CD4-positive, alpha-beta T cell (primary cell): Measurements from ENCODE around the gene RWDD1. TPM values are rescaled to one million over a fixed set of nuclear protein-coding genes. Genes with fewer than 3 reads are reported as not detected.

Experiments
- ATAC-seq: fragments of 200-7000 bp; cut with Tn5 transposase; one replicate; pipeline ENCODE4 v1.10.0; 2022; ENCODE audit warnings: mild to moderate bottlenecking; ENCODE audit not compliant: poor library complexity
- CTCF ChIA-PET: fragments of 350-600 bp; sonication (Branson Sonifier 250); formaldehyde crosslinking; loops from one replicate; lab custom pipeline; 2021; ENCODE audit warnings: antibody characterized with exemption, inconsistent platforms; lab: Charles Lee
- POLR2A ChIA-PET: fragments of 350-600 bp; sonication (Branson Sonifier 250); formaldehyde crosslinking; loops from one replicate; lab custom pipeline; 2021; ENCODE audit warnings: antibody characterized with exemption, inconsistent platforms; lab: Charles Lee
- DNase-seq, 14 experiments: peaks; one replicate each; pipeline ENCODE4 v3.0.0-alpha.2; 2013 to 2020; ENCODE audit warnings: mixed read lengths in 2 of 14
- H3K27ac ChIP-seq, 2 donors: one replicate each; pipeline versions ENCODE4 v1.5.1 to v1.7.0; 2013; ENCODE audit warnings: low read length in 2 of 2, low read depth in 1 of 2, mild to moderate bottlenecking in 1 of 2
- H3K27me3 ChIP-seq, 2 experiments: 1 replicate in 1 of 2; 2 replicates in 1 of 2; pipeline versions ENCODE4 v1.6.1 to v1.7.0; 2013; ENCODE audit warnings: low read length in 2 of 2, control low read depth in 1 of 2, mild to moderate bottlenecking in 1 of 2, moderate library complexity in 1 of 2; ENCODE audit not compliant: insufficient read depth in 2 of 2, control insufficient read depth in 1 of 2
- H3K36me3 ChIP-seq: one replicate; pipeline ENCODE4 v1.6.1; 2013; ENCODE audit warnings: low read length, control low read depth; ENCODE audit not compliant: insufficient read depth
- H3K4me1 ChIP-seq: one replicate; pipeline ENCODE4 v1.6.1; 2013; ENCODE audit warnings: low read length, control low read depth; ENCODE audit not compliant: insufficient read depth
- H3K4me3 ChIP-seq: one replicate; pipeline ENCODE4 v1.5.1; 2013; ENCODE audit warnings: mild to moderate bottlenecking, low read length, moderate library complexity
- H3K9me3 ChIP-seq, 2 experiments: 1 replicate in 1 of 2; 2 replicates in 1 of 2; pipeline versions ENCODE4 v1.6.1 to v1.7.0; 2013; ENCODE audit warnings: low read length in 2 of 2, mild to moderate bottlenecking in 2 of 2, control low read depth in 1 of 2, moderate library complexity in 1 of 2; ENCODE audit not compliant: control insufficient read depth in 1 of 2, insufficient read depth in 1 of 2
- H3K27ac Mint-ChIP-seq: one replicate; pipeline ENCODE4 v1.8.0; 2020; ENCODE audit warnings: mixed read lengths
- H3K27me3 Mint-ChIP-seq: one replicate; pipeline ENCODE4 v1.8.0; 2021; ENCODE audit warnings: mixed read lengths
- H3K36me3 Mint-ChIP-seq: one replicate; pipeline ENCODE4 v1.8.0; 2021; ENCODE audit warnings: low read depth, mixed read lengths
- H3K4me1 Mint-ChIP-seq: one replicate; pipeline ENCODE4 v1.8.0; 2021; ENCODE audit warnings: low read depth, mixed read lengths
- H3K4me3 Mint-ChIP-seq: one replicate; pipeline ENCODE4 v1.8.0; 2020; ENCODE audit warnings: mild to moderate bottlenecking, mixed read lengths
- H3K9me3 Mint-ChIP-seq: one replicate; pipeline ENCODE4 v1.8.0; 2020; ENCODE audit warnings: mixed read lengths
- CTCF ChIP-seq: fragments of 200-600 bp; IDR thresholded peaks from one replicate; pipeline ENCODE4 v1.8.0; 2022; ENCODE audit warnings: antibody characterized with exemption, mild to moderate bottlenecking
- intact Hi-C, 2 experiments: fragments of 100-400 bp; cut with DNase I in 1 of 2; cut with micrococcal nuclease in 1 of 2; formaldehyde crosslinking; loops; one replicate each; pipeline versions ENCODE4 v1.15.1 to v1.9.0; 2023 to 2025; cut with DNase I, micrococcal nuclease
- total RNA-seq, 174 experiments: library from RNA in 2 of 174; stranded (reverse) in 2 of 174; gene quantifications; one replicate each; pipeline ENCODE4 v1.2.3 and lab custom pipeline; 2021 to 2026

Gene RWDD1
- total RNA-seq, 2 experiments from 2014 or later: 60.3 to 60.5 TPM

DNA sequence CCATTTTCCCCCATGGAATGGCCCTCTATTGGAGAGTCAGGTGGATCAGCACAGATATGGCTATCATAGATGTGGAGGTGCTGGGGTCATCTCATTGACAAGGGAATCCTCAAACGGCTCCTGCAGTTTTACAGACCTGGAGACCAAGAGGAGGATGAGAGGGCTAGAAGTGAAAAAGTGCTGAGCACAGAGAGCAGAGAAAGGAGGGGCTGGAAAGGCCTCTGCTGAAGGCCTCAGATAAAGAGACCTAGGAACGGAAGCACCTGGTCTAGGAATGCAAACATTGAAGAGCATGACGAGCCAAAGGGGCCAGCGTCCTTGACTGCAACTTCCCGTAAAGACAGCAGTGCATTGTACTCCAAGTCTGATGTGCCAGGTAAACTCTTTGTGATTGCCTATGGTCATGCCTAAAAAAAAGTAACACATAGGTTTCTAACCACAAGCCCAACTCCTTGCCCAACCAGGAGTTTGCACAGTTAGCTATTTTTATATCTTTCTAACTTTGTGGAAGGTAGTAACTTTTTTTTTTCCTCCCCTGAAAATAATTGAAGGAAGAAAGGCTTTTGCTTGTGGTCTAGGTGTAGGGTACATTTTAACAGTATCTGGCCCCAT, 60.2 kb downstream of the RWDD1 start:
- Mint-ChIP-seq H3K27ac (no peak overlapping the region), H3K4me1 (no peaks in the 10 kb centered on the region), H3K36me3 (peaks cover 37% of the 10 kb centered on the region), H3K4me3 (no peak overlapping the region), H3K27me3 (no peaks in the 10 kb centered on the region), H3K9me3 (no peaks in the 10 kb centered on the region)
- intact Hi-C loops: loop anchor here in 1 of 2 experiments (10.0 kb wide), 1 partner anchor 47 kb away; no protein-coding TSS in a partner anchor
- Histone ChIP-seq H3K4me3 (no peak overlapping the region), H3K36me3 (peaks cover 12% of the 10 kb centered on the region), H3K9me3 (no peaks in the 10 kb centered on the region), H3K27me3 (no peaks in the 10 kb centered on the region), H3K4me1 (no peaks in the 10 kb centered on the region), H3K27ac (no peak overlapping the region)
- CTCF ChIA-PET: no interaction called here
- no peak for ATAC-seq
- no peak for TF ChIP-seq CTCF
- POLR2A ChIA-PET: interaction anchor here (1.2 kb wide), 1 partner anchor 14 kb away, joined by 4 read pairs; no protein-coding TSS in a partner anchor
- no peak for DNase-seq

DNA sequence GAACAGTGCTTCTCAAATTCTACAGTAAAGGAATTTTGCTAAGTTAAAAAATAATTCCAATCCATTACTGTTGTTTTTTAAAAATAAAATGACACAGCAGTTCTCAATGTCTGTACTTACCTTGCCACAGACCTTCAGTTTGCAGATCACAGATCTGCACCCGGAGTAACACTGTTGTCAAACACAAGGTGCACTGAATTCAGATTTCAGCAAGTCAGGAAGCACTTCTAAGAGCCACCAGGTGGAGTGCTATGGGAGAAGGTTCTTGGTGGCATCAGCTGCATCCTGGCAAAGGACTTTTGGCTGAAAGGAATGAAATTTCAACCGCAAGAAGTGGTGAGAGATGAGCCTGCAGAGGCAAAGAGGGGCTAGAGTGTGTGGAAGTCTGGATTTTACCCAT, 62.4 kb downstream of the RWDD1 start:
- Histone ChIP-seq H3K4me1 (no peaks in the 10 kb centered on the region), H3K36me3 (peaks cover 12% of the 10 kb centered on the region), H3K4me3 (no peak overlapping the region), H3K9me3 (no peaks in the 10 kb centered on the region), H3K27ac (no peak overlapping the region), H3K27me3 (no peaks in the 10 kb centered on the region)
- Mint-ChIP-seq H3K4me1 (no peaks in the 10 kb centered on the region), H3K36me3 (peaks cover 53% of the 10 kb centered on the region), H3K27me3 (no peaks in the 10 kb centered on the region), H3K4me3 (no peak overlapping the region), H3K9me3 (no peaks in the 10 kb centered on the region), H3K27ac (no peak overlapping the region)
- ChIA-PET POLR2A (interaction anchor here (0.7 kb wide), 1 partner anchor 10 kb away, joined by 3 read pairs; no protein-coding TSS in a partner anchor), CTCF (no interaction called here)
- no peak for ATAC-seq
- no peak for DNase-seq
- TF ChIP-seq CTCF: no peak
- intact Hi-C loops: loop anchor here in 1 of 2 experiments (10.0 kb wide), 1 partner anchor 49 kb away; no protein-coding TSS in a partner anchor

Other genes starting within 250 kb of the RWDD1 start
- gene DSE, start 200.6 kb upstream of the RWDD1 start, total RNA-seq: 1 to 10 TPM; 7.5 to 8.0 TPM
- gene CALHM6, start 110.1 kb upstream of the RWDD1 start, total RNA-seq: 1 to 10 TPM; 3.0 to 3.1 TPM
- not detected for gene CALHM5, start 59.9 kb upstream of the RWDD1 start, total RNA-seq
- not detected for gene TRAPPC3L, start 25.8 kb upstream of the RWDD1 start, total RNA-seq
- gene CALHM4, start 17.8 kb upstream of the RWDD1 start, total RNA-seq: not detected
- under 1 TPM; 0.56 to 0.88 TPM for gene RSPH4A, start 45.0 kb downstream of the RWDD1 start, total RNA-seq
- gene ZUP1, start 97.3 kb downstream of the RWDD1 start, total RNA-seq: 10 to 100 TPM; 14.2 to 14.9 TPM
- gene KPNA5, start 109.7 kb downstream of the RWDD1 start, total RNA-seq: 10 to 100 TPM; 60.0 to 66.0 TPM
- not detected for gene FAM162B, start 194.2 kb downstream of the RWDD1 start, total RNA-seq